Muscle of leg (tissue), 11 donors: ENCODE measurements around the gene TSPAN31. TPM values are rescaled to one million over a fixed set of nuclear protein-coding genes. Genes with fewer than 3 reads are reported as not detected.

Experiments used
- DNase-seq: peaks from one replicate; pipeline ENCODE4 v3.0.0; 2013
- H3K27ac ChIP-seq: one replicate; pipeline ENCODE4 v1.5.1; 2013; ENCODE audit warnings: mild to moderate bottlenecking, low read length, control low read depth
- H3K27me3 ChIP-seq: one replicate; pipeline ENCODE4 v1.6.1; 2013; ENCODE audit warnings: low read length; ENCODE audit not compliant: control insufficient read depth, insufficient read depth
- H3K36me3 ChIP-seq: one replicate; pipeline ENCODE4 v1.6.1; 2013; ENCODE audit warnings: low read length; ENCODE audit not compliant: control insufficient read depth, insufficient read depth
- H3K4me1 ChIP-seq: one replicate; pipeline ENCODE4 v1.6.1; 2013; ENCODE audit warnings: low read length; ENCODE audit not compliant: control insufficient read depth, insufficient read depth
- H3K4me3 ChIP-seq: one replicate; pipeline ENCODE4 v1.5.1; 2013; ENCODE audit warnings: low read length, control low read depth
- H3K9me3 ChIP-seq: replicated peaks from 2 replicates; pipeline ENCODE4 v1.6.1; 2013; ENCODE audit warnings: low read depth, low read length; ENCODE audit not compliant: control insufficient read depth
- WGBS: methylation state at CpG from one replicate; pipeline ENCODE4 v1.1.5; 2013; ENCODE audit warnings: missing lambda C conversion rate; ENCODE audit not compliant: insufficient coverage; 5-methylcytosine and 5-hydroxymethylcytosine counted together
- polyA plus RNA-seq, 8 donors: library from polyadenylated mRNA; unstranded; fragments of 120-200 nt; gene quantifications; one replicate each; pipeline versions ENCODE4 v1.2.1 to v1.2.3, GENCODE V29; 2013; ENCODE audit warnings: inconsistent platforms in 1 of 8, low replicate concordance in 1 of 8; ENCODE audit not compliant: insufficient read length in 8 of 8, insufficient read depth in 1 of 8
- total RNA-seq: library from RNA; stranded (reverse); fragments of 120-200 nt; gene quantifications from one replicate; pipeline ENCODE4 v1.2.4, GENCODE V29; 2013

Gene TSPAN31
- total and polyA plus RNA-seq, 9 donors = 26.3 to 52.5 (median 45.0) TPM

DNA sequence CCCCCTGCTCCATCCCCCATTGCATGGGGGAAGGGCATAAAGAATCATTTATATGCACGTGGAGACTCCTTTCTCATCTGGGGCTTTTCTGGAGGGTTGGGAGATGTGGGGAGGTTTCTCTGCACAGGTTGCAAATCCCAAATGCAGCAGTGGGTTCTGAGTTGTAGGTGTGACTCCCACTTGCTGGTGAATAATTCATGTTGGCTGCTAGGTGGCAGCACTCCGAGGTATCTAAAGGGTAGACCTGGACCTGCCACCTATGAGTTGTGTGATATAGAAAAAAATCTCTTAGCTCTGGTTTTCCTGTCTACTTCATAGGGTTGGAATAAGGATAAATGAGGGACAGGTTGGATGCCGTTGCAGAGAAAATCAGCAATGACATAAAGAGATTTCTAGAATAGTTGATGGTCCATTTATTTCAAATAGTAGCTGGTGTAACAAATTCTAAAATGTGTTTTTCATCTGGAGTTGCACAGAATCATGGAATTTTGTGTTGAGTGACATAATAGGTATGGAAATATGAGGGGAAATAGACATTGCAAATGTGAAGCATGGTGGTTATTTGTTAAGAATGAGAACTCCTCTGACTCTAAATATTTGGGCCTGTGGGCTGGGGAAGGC is 14.6 kb downstream of the TSPAN31 start:
- no peak overlapping the region for H3K4me3 ChIP-seq
- no peak for DNase-seq
- peaks cover 17% of the 10 kb centered on the region for H3K36me3 ChIP-seq
- WGBS = 31% methylated on average over 3 of the region's 3 CpGs
- peaks cover 30% of the 10 kb centered on the region for H3K27me3 ChIP-seq
- H3K4me1 ChIP-seq = peaks cover 12% of the 10 kb centered on the region
- no peaks in the 10 kb centered on the region for H3K9me3 ChIP-seq
- H3K27ac ChIP-seq = no peak overlapping the region

DNA sequence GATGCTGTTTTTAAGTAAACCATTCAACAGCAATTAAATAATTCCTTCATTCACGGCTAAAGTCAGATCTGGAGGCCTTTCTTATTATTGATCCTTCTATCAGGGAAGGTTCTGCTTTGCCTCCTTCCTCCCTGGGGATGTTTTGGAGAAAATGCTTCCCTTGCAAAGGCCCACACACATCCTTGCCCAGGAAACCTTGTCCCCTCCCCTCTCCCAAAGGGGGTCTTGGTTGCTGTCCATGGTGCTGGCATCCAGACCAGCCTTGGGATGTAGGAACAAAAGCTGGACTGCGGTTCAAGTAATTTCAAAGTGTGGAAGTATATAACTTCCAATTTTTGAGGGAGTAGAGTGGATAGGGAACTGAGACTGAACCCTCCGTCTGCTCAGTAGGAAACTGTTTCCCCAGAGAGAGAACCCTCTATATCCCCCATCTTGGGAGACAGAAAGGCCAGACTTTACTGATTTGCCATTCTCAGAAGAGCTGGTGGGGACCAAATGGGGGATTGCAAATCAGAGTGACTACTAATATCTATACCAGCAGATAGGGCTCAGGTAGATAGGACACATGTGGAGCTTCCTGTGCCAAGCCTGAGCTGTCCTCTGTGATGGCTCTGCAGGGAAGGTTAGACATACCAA is 15.6 kb downstream of the TSPAN31 start:
- Histone ChIP-seq H3K27me3 (peaks cover 37% of the 10 kb centered on the region), H3K4me1 (peaks cover 19% of the 10 kb centered on the region), H3K9me3 (no peaks in the 10 kb centered on the region), H3K36me3 (peaks cover 17% of the 10 kb centered on the region), H3K4me3 (no peak overlapping the region), H3K27ac (no peak overlapping the region)
- no CpG with 5 or more reads among the region's 3 CpGs for WGBS
- DNase-seq = no peak

DNA sequence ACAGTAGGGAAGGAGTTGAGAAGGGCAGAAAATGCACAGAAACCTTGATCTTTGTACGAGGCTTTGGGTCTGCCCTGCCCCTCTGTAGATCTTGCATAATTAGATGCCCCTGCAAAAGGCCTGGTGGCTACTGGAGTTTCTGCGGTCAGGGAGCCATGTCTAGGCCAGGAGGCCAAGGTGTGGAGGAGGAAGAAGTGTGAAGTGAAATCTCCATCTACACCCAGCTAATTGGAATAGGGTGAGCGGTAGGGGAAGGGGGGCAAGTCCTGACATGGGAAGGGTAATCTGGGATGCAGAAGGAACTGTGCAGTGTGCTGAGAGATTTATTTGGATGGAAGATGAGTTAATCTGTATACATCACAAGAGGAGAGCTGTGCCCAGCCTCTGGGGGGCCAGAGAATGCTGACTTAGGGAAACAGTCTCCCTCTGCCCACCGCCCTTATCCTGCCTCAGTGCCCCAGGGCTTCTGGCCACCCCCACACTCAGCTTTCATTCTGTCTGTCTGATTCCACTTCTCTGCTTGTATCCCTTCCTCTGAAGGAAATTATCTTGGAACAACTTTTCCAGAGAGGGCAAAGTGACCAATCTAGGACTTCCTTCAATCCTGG is 16.7 kb downstream of the TSPAN31 start:
- Histone ChIP-seq H3K9me3 (no peaks in the 10 kb centered on the region), H3K4me1 (peaks cover 23% of the 10 kb centered on the region), H3K27me3 (peaks cover 41% of the 10 kb centered on the region), H3K36me3 (peaks cover 17% of the 10 kb centered on the region), H3K27ac (no peak overlapping the region), H3K4me3 (no peak overlapping the region)
- 73% methylated on average over 1 of the region's 4 CpGs for WGBS
- no peak for DNase-seq

- Histone ChIP-seq H3K4me3 (no peak overlapping the region), H3K36me3 (peaks cover 17% of the 10 kb centered on the region), H3K27me3 (peaks cover 47% of the 10 kb centered on the region), H3K27ac (no peak overlapping the region), H3K9me3 (no peaks in the 10 kb centered on the region), H3K4me1 (peaks cover 26% of the 10 kb centered on the region)
- WGBS = 86% methylated on average over 2 of the region's 2 CpGs
- no peak for DNase-seq
Measured at GRCh38 chr12:57762463-57762862, 17.6 kb downstream of the TSPAN31 start.

GRCh38 chr12:57763881-57764661 is 19.2 kb downstream of the TSPAN31 start:
- Histone ChIP-seq H3K9me3 (no peaks in the 10 kb centered on the region), H3K27me3 (peaks cover 57% of the 10 kb centered on the region), H3K36me3 (peaks cover 13% of the 10 kb centered on the region), H3K27ac (no peak overlapping the region), H3K4me1 (peaks cover 26% of the 10 kb centered on the region), H3K4me3 (no peak overlapping the region)
- no peak for DNase-seq
- 64% methylated on average over 5 of the region's 6 CpGs for WGBS

GRCh38 chr12:57764662-57765002 is 19.8 kb downstream of the TSPAN31 start:
- no peaks in the 10 kb centered on the region for H3K9me3 ChIP-seq
- H3K4me3 ChIP-seq = no peak overlapping the region
- peaks cover 57% of the 10 kb centered on the region for H3K27me3 ChIP-seq
- H3K4me1 ChIP-seq = peaks cover 26% of the 10 kb centered on the region
- 19% methylated on average over 17 of the region's 17 CpGs for WGBS
- no peak overlapping the region for H3K27ac ChIP-seq
- DNase-seq = no peak
- peaks cover 18% of the 10 kb centered on the region for H3K36me3 ChIP-seq

- H3K27me3 ChIP-seq = peaks cover 57% of the 10 kb centered on the region
- 1% methylated on average over 52 of the region's 60 CpGs for WGBS
- H3K27ac ChIP-seq = no peak overlapping the region
- no peaks in the 10 kb centered on the region for H3K9me3 ChIP-seq
- no peak for DNase-seq
- peak overlapping the region; percentile 0 for H3K4me3 ChIP-seq
- peaks cover 26% of the 10 kb centered on the region for H3K4me1 ChIP-seq
- peaks cover 20% of the 10 kb centered on the region for H3K36me3 ChIP-seq
Measured at GRCh38 chr12:57765003-57765697, 20.3 kb downstream of the TSPAN31 start.

DNA sequence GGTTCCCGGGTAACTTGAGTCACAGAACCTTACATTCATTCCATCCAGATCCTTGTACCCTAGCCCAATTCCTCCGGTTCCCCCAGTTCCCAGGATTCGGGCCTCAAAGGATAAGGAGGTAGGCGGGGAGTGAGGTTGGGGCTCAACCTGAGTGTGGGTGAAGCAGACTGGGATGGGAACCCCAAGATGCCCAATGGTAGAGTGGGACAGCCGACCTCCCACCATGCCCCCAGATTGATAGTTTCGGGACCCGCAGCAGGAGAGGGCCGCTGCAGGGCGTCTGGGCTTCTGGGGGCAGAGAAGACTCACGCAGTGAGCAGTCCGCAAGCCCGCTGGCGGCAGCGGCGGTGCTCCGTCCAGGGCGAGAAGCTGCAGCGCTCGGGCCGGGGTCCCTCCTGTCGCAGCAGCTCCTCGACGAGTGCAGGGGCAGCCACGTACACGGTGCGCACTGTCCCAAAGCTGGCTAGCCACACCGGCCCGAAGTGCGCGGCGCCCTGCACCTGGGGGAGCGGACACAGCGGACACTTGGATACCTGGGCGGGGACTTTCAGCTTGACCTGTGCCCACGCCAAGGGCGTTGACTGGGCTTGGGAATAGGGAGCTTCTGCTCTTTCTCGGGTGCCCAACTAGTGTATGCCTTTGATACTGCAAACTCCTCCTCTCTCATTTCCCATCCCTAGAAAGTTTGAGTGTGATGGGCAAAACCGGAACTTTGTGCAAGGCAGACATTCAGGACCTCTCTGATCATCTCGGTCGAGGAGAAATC is 21.0 kb downstream of the TSPAN31 start:
- Histone ChIP-seq H3K4me3 (no peak overlapping the region), H3K9me3 (no peaks in the 10 kb centered on the region), H3K27me3 (peaks cover 57% of the 10 kb centered on the region), H3K4me1 (peaks cover 28% of the 10 kb centered on the region), H3K27ac (no peak overlapping the region), H3K36me3 (peaks cover 27% of the 10 kb centered on the region)
- WGBS = 4% methylated on average over 27 of the region's 40 CpGs
- DNase-seq = no peak

DNA sequence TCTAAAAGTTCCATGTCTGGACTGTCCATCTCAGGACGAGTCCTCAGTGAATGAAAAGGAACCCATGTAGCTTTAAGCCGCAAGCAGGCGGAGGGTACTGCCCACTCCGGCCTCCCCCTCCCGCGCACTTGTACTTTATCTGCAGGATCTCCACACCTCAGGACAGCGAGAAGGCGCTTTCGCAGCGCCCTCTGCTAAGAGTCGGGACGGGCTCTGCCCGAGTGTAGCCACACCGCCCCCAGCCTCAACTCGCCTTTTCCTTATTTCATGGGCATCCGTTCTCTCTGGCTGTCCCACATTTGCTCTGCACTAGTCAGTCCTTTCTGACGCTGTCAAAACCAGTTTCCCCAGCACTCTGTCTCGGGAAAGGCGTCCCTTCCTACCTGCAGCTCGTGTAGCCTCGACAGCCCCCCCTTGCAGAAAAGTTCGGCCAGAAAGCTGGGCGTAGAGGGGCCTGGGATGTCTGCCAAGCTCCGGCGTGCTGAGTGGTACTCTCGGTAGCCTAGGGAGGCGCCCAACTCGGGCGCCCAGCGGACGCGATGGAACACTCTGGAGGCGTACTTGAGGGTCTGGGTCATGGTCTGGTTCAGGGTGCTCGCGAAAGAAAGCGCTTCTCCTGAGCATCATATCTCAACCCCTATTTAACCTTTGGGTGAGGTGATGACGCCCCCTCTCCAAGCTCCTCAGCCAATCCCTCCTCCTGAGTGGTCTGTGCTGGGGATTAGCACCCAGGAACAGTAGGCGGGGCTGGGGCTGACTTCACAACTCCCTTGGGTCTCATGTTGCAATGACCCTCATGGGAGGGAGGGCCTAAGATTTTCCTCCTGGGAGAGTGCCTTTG is 21.8 kb downstream of the TSPAN31 start, which contains the start of gene CYP27B1:
CYP27B1 (minus strand) TSS at position 615 of the 841 bp plus-strand sequence; CDS start at position 578, 37 bp downstream.
- H3K27me3 ChIP-seq = peaks cover 57% of the 10 kb centered on the region
- no peaks in the 10 kb centered on the region for H3K9me3 ChIP-seq
- peaks cover 27% of the 10 kb centered on the region for H3K36me3 ChIP-seq
- peaks cover 34% of the 10 kb centered on the region for H3K4me1 ChIP-seq
- no peak within 1 kb of the TSS for H3K27ac ChIP-seq
- no peak for DNase-seq
- no peak within 1 kb of the TSS for H3K4me3 ChIP-seq
- under 1% methylated on average over 26 of the region's 38 CpGs for WGBS
